GM19372 (cell line): ENCODE data around the gene DCLK2.

ENCODE experiments used
- ATAC-seq: cut with Tn5 transposase; IDR thresholded peaks from one replicate; pipeline ENCODE4 v1.9.1; 2021; ENCODE audit warnings: mild to moderate bottlenecking, low read depth, moderate library complexity; ENCODE audit not compliant: unreplicated experiment

The DCLK2 gene

DNA sequence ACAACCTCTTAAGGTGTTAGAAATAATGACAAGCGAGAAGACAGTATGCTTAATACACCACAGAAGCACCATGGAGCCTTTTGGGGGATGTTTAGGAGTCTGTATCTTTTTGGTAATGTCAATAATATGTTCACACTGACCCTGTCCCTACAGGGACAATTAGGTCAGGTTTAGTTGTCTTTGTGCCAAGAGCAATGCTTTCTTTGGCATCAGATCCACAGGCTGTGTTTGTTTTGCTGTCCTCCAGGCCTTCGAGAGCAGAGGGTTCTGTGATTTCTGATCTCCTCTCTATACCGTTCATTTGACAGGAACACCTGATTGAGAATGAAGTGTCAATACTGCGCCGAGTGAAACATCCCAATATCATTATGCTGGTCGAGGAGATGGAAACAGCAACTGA lies 153.8 kb downstream of the DCLK2 start:
- ATAC-seq = no peak

DNA sequence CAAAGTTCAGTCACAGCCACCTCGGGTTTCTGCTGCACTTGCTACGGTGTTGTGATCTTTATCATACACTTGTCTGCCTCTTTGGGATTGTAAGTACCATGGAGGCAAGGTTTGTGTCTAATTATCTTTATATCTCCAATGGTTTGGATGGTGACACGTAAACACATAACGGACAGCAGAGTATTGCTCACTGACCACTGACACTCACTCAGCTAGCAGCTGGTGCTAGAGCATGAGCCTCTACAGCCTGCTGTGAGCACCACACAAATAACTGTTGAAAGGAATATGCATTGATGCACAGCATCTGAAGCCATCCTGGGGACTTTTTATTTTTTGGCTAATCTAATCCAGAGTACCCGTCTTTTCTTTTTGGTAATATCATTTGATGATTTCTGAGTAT lies 156.0 kb downstream of the DCLK2 start:
- ATAC-seq = no peak

DNA sequence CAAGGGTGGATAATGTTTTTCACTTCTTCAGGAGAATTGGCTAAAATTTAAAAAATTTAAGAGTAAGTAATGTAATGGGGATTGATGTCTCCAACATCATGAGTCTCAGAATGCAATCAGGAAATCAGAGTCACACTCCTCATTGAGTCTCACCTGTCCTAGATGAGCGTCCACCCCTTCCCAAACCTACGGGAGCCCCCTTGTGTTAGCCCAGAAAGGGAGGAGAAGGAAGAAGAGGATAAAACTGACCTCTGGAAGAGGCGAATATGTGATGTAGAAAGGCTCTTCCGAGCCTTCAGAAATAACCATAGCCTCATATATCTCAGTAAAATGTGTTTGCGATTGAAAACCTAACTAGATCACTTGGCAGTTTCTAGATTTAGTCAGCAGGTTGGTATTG lies 157.1 kb downstream of the DCLK2 start:
- ATAC-seq = no peak

DNA sequence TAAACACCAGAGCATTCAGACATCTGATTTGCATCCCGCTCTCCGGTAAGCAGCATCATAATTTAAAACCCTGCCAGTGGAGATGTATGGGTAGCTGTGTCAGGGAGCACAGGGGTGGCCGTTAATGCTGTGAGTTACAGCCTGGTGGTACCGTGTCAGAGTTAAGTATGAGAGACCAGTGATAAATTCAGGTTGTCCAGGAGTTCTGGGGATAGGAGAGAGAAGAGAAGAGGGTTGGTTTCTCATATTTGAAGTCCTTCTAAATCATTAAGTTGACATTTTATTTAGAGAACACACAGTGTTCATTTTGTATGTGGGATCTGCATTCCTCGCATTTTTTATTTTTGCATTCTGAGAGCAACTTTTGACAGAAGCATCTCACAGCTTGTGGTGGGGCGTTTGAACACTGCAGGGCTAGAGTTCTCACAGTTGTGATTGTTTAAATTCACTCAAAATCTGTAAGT lies 157.6 kb downstream of the DCLK2 start:
- ATAC-seq = no peak

DNA sequence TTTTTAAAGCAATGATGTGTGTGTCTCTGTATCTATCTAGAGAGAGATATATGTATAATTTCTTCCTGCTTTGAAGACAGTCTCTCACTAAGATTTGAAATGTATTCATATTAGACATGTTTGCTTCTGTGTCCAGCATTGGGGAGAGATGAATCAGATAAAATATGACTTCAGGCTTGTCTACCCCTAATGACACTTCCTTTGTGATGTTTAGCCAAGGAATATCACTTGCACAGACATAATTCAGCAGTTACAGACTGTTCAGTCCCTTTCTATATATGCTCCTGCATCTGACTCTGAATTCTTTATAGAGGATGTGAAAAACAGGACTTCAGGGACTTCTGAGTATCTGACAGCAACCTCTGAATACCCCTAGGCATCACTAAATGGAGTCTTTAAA lies 158.4 kb downstream of the DCLK2 start:
- ATAC-seq = no peak

DNA sequence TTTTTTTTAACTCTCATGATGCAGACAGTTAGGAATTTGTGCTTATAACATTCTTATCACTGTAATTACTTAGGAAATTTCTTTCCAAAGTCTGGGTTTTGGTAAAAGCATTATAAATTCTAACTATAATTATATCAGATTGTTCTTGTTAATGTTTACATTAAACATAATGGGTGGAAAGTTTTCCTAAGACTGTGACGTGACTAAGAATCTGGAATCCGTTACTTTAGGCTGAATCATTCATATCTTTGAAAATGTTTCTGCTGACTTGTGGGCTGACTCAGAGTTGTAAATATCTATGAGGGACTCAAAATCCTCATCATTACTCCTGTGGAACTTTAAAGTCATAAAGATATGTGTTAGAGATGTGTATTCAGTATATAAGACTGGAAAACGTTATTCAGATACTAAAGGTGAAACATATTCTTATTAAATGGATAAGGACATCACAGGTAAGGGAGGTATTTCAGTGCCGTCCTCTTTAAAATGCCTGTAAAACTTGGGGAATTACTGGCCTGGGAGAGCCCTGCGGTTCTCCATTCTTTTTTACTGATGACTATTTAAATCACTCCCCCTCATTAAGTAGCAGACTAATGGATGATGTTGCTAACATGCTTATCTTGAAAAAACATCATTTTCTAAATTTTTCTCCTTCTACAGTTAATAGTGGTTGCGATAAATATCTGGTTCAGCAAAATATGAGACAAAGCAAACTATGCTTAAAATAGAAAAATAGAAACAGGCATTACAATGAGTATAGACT lies 159.0 kb downstream of the DCLK2 start:
- no peak for ATAC-seq

DNA sequence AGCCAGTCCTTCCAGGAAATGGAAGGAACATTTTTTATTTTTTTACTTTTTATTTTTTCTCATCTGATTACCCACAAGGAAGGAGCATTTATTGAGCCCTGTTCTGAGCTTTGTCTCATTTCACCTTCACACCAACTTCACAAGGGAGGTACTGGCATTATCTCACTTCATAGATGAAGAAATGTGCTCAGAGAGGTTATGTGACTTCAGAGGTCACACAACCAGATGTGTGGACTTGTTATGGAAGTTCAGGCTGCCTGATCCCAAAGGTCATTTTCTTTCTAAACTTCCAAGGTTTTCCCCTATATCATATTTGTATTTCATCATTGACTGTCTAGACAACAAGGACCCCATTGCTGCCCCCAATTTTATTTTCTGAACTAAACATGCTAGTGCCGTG lies 160.3 kb downstream of the DCLK2 start:
- no peak for ATAC-seq

DNA sequence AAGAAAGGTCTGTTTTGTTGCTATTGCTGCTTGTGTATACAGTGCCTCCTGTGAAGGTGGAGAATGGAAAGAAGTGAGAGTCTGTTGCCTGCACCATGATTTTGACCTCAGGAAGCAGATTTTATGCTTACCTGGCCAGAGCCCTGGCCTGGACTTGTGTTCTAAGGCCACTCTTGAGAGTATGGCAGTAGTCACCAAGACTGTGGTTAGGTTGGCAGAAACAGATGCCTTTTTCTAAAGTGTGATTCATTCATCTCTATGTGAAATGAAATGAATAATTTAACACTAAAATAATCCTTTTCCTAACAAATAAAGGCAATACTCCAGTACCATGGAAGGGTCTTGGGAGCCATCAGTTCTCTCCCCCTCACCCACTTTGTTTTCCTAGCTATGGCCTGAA lies 161.8 kb downstream of the DCLK2 start:
- ATAC-seq = no peak

DNA sequence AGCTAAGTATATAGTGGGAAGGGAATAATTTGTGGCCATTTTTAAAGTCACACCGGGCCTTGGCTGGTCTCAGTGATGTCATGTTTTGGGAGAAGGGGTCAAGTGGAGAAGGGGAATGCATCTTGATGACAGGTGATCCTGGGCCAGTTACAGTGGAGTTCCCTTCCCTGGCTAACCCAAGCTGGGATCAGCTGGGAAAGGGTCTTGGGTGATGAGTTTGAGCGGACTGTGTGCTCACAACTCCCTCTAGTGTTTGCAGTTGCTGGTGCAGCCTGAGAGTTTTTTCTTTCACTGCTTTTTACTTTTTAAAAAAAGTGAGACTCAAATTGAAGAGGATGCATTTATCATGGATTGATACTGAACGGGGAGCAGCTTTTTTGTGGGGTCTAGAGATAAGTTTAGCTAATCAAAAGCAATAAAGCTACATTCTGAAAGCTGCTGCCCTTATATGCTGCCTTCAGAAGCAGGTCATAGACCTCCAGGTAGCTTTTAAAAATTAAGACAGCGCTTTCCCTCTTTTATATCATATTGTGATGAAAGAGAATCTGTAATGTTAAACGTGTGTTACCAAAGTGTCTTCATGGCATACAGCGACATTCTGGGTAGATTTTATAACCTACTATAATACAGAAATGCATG lies 164.7 kb downstream of the DCLK2 start:
- no peak for ATAC-seq

DNA sequence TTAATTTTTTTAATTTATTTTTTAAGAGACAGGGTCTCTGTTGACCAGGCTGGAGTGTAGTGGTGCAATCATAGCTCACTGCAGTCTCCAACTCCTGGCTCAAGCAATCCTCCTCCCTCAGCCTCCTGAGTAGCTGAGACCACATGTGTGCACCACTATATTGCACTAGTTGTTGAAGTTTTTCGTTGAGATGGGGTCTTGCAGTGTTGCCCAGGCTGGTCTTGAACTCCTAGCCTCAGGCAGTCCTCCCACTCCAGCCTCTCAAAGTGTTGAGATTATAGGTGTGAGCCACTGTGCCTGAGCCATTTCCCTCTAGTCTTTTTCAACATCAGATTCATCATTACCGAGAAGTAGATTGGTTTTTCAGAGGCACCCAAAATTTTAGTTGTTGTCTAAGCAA lies 165.7 kb downstream of the DCLK2 start:
- no peak for ATAC-seq

DNA sequence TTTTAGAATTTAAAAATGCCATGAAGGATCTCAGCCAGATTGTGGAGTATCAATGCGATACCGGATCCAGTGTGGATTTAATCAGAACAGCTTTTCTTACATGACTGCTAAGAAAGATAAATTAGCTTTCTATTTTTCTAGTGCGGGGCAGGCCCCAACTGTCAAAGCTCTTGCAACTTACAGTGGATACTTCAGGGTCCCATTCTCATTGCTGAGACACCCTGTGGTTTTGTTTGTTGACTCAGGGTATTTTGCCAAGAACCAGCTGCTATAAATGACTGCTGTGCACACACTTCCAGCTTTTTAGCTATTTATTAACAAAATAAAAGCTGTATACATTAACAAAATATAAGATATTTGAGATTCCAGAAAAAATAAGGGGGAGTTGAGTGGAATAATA lies 166.4 kb downstream of the DCLK2 start:
- ATAC-seq = no peak

DNA sequence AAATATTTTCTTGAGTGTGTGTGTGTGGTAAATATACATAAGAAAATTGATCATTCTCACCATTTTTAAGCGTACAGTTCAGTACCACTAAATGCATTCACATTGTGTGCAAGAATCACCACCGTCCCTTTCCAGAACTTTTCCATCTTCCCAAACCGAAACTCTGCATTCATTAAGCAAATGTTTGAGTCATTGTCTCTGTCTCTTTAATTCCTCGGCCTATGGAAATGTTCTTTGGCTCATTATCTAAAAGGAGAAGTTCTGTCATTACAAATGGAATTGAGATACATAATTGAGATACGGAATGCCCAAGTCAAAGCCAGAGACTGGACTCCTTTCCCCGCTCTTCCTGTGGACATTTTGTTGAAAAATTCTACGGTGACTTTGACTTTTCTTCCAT lies 168.9 kb downstream of the DCLK2 start:
- no peak for ATAC-seq

DNA sequence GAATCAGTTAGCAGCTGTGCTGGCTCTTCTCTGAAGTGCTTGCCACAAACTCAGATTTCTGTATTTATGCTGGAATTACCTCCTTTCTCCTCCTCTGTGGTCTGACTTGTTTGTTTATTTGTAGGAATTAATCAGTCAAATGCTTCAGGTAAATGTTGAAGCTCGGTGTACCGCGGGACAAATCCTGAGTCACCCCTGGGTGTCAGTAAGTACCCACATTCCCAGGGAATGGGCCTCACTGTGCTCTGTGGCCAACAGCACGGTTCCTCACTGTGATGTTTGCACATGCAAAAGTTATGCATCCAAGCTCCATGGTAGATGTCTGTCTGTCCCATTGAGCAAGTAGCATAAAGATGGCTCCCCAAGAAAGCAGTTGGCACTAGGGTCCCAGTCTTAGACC lies 169.9 kb downstream of the DCLK2 start:
- no peak for ATAC-seq

DNA sequence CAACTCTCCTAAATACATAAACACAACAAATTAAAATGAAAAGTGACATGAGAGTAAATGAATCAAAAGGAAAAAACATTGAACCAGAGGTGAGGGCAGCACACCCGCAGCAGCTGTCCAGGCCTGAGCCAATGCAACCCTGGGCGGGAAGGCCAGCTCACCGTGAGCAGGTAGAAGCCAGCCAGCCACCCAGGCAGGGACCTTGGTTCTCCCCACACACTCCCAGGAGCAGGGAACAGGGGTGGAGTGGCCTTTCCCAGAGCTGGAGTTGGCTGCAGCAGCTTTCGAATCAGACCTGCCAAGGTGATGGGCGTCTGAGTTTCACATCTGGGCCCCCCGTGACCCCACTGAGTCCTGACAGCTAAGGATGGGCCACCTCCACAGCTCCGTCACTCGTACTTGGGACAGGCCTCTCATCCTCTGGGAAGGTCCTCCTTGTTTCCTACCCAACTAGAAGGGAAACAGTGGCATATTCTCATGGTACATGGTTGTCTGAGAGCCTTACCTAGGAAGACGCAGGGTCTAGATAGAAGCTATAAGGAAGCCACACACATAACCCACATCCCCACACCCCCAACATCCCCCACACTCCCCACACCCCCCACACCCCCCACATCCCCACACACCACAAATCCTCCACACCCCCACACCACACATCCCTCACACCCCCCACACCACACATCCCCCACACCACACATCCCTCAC lies 172.2 kb downstream of the DCLK2 start:
- no peak for ATAC-seq

DNA sequence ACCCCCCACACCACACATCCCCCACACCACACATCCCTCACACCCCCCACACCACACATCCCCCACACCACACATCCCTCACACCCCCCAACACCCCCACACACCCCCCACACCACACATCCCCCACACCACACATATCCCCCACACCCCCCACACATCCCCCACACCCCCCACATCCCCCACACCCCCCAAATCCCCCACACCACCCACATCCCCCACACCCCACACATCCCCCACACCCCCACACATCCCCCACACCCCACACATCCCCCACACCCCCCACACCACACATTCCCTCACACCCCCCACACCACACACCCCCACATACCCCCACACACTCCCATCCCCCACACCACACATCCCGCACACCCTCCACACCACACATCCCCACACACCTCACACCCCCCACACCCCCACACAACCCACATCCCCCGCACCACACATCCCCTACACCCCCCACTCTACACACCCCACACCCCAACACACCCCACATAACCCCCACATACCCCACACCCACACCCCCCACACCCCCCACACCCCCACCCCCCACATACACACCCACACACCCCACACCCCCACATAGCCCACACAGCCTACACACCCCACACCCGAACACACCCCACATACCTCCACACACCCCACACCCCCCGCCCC lies 172.9 kb downstream of the DCLK2 start:
- no peak for ATAC-seq

DNA sequence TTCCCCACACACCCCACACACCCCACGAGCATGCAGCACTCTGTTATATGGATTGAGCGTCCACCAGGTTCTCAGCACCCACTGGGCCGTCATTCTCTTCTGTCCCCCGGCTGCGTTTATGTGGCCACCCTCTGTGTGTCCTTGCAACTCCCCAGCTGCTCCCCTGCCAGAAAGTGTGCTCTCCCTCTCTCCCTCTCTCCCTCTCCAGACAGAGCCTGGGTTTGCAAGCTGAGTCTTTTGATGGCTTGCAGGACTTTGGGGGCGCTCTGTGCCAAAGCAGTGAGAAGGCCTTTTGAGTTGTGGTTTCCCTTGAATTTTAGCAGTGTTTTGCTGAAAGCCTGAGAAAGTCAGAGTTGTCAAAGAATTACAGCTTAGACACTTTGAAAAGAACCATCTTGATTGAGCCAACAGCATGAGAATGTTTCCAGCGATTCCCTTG lies 173.5 kb downstream of the DCLK2 start:
- ATAC-seq = no peak

DNA sequence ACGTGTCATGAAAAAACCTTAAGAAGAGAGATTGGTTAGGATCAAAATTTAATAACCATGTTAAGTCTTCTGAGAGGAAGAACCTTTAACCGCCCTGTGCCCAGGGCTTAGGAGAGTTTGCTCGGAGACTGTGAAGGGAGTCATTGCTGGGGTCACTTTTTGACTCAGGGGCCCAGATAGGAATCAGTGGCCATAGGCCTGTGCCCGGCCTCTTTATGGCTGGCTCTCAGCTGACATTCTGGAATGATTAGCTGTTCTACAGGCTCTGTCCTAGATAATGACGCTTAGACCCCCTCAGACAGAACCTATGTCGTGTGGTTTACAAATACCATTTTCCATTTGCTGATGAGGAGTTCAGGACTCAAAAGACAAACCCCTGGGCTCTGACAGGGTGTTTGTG lies 174.1 kb downstream of the DCLK2 start:
- ATAC-seq = no peak

DNA sequence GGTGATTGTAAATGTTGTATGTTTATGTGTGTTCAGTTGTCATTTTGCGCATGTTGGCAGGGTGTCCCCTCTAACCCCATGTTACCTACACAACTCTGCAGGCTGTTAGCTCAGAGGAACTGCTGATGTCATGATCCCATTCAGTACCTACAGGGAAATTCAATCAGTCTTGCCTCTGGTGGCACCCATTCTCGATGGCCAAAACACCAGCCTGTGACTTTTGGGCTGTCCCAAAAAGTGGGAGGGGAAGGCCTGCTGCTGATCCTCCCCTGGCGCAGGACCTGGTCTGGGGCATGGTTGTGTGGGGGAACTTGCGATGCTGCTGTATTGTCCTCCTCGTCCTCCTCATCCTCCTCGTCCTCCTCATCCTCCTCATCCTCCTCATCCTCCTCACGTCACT lies 174.5 kb downstream of the DCLK2 start:
- ATAC-seq = no peak

DNA sequence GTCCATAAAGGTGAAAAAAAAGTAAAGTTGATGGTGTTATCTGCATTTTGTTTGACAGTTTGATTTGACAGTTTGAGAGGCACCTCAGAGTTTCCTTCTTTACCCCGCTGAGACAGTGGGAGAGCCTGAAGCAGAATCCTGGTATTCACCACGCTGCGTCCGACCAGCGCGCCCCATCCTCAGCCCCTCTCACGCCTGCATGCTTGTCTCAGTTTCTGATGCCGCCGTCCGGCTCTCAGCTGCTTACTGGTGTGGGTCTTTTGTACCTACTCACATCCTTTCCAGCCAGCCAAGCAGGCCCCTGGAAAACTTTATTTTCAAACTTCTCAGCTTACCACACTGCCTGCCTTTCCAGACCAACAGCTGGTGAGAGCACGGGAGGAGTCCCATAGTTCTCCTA lies 175.2 kb downstream of the DCLK2 start:
- ATAC-seq = no peak

DNA sequence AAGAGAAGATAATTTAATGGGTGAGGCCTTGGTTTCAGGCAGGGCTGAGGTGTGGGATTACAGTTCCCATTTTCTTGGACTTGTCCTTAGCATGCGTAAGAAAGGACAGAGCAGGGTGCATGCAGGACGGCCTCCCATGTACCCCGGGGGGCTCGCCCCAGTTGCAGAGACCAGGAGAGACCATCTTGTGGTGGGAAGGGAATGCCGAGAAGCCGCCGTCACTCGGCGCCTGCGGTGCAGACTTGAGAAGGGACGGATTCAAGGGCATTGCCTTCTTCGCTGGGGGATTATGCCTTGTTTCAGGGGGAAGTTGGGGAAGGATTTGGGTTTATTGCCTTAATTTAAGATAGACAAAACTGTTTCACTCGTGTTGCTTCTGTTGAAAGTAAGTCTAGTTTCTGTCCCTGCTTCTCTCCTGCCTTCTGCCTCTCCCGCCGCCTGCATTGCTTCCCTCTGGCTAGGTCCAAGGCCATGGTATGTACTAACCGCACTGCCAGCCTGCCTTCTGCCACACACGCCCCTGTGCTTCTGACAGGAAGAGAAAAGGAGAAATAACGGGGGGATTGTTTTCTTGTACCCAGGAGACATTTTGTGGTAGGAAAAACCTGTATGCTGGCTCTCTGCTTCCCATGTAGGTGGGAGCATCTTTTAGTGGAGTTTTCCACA lies 175.9 kb downstream of the DCLK2 start:
- ATAC-seq = no peak
